Kasumi-1 (cell line): ENCODE data around the gene NUP50.
A peak's percentile ranks its signal among the peaks of the same experiment; 100 is the strongest.
"Not testable (repeated sequence)": the region's sequence is repeated elsewhere in the genome, so short reads cannot be mapped to it uniquely, and the experiment has no call there.

Experiments
- DNase-seq, 2 experiments: peaks; one replicate each; lab custom pipeline; 2025; lab: John Stamatoyannopoulos, UW

NUP50 gene

GRCh38 chr22:45162531-45162930 is 1.2 kb upstream of the NUP50 start:
- no peak for DNase-seq

- peak; percentile 23 to 27 for DNase-seq
Observed at GRCh38 chr22:45163099-45163450, 650 bp upstream of the NUP50 start.

- no peak for DNase-seq
Observed at GRCh38 chr22:45164270-45165088, 754 bp downstream of the NUP50 start.

GRCh38 chr22:45166932-45167331 is 3.2 kb downstream of the NUP50 start:
- DNase-seq, result peak; percentile 63 to 73

GRCh38 chr22:45169591-45170466 is 6.1 kb downstream of the NUP50 start:
- DNase-seq, result no peak

- DNase-seq, result no peak
Observed at GRCh38 chr22:45171830-45172229, 8.1 kb downstream of the NUP50 start.

GRCh38 chr22:45172881-45173585 is 9.3 kb downstream of the NUP50 start:
- peak in 1 of 2 experiments; percentile 7 for DNase-seq

GRCh38 chr22:45179276-45180049 is 15.7 kb downstream of the NUP50 start:
- no peak for DNase-seq

GRCh38 chr22:45180146-45180679 is 16.5 kb downstream of the NUP50 start:
- no peak for DNase-seq

GRCh38 chr22:45181240-45181639 is 17.5 kb downstream of the NUP50 start:
- DNase-seq, result no peak

- DNase-seq, result no peak
Observed at GRCh38 chr22:45181766-45182165, 18.0 kb downstream of the NUP50 start.

- no peak for DNase-seq
Observed at GRCh38 chr22:45183974-45184373, 20.2 kb downstream of the NUP50 start.

- DNase-seq, result no peak
Observed at GRCh38 chr22:45185718-45186514, 22.2 kb downstream of the NUP50 start.

GRCh38 chr22:45187891-45188290 is 24.2 kb downstream of the NUP50 start:
- no peak for DNase-seq

GRCh38 chr22:45188779-45189178 is 25.1 kb downstream of the NUP50 start:
- DNase-seq, result no peak

- no peak for DNase-seq
Observed at GRCh38 chr22:45190202-45190872, 26.6 kb downstream of the NUP50 start.

- DNase-seq, result not testable (repeated sequence)
Observed at GRCh38 chr22:45191746-45192145, 28.0 kb downstream of the NUP50 start.

- DNase-seq, result no peak
Observed at GRCh38 chr22:45192701-45193187, 29.0 kb downstream of the NUP50 start.

- DNase-seq, result no peak
Observed at GRCh38 chr22:45194686-45195085, 31.0 kb downstream of the NUP50 start.

GRCh38 chr22:45195616-45196015 is 31.9 kb downstream of the NUP50 start:
- no peak for DNase-seq
